A549 (cell line): ENCODE measurements around the gene UQCC2.

Source experiments
- CTCF ChIP-seq: fragments of >200 bp; sonication (Bioruptor Twin); formaldehyde crosslinking; IDR thresholded peaks from 3 replicates; pipeline ENCODE4 v1.5.1; 2016
- ELK1 ChIP-seq: fragments of 150-350 bp; IDR thresholded peaks from 2 replicates; pipeline ENCODE4 v1.6.1; 2014; ENCODE audit warnings: low read depth, mild to moderate bottlenecking, low read length
- EP300 ChIP-seq, 2 experiments: fragments of >200 bp; sonication (Bioruptor Twin); formaldehyde crosslinking; IDR thresholded peaks; 2 replicates in 1 of 2; 3 replicates in 1 of 2; pipeline ENCODE4 v1.6.1; 2016 to 2017
- HOXB13 ChIP-seq: fragments of 250-450 bp; sonication (Bioruptor Pico); IDR thresholded peaks from 2 replicates; pipeline ENCODE4 v1.5.0; 2020; ENCODE audit warnings: low read depth, mild to moderate bottlenecking, moderate library complexity
- JUNB ChIP-seq: fragments of >200 bp; sonication (Bioruptor Twin); formaldehyde crosslinking; IDR thresholded peaks from 2 replicates; pipeline ENCODE4 v1.6.1; 2016
- MAFK ChIP-seq: fragments of 450-650 bp; IDR thresholded peaks from 2 replicates; pipeline ENCODE4 v1.6.1; 2014; ENCODE audit not compliant: partially characterized antibody
- POLR2A ChIP-seq: IDR thresholded peaks from 2 replicates; pipeline ENCODE4 v1.6.1; 2012; ENCODE audit warnings: mild to moderate bottlenecking, low read length
- REST ChIP-seq: fragments of 200-600 bp; sonication (generic); IDR thresholded peaks from 2 replicates; pipeline ENCODE4 v1.6.1; 2016; ENCODE audit warnings: antibody characterized with exemption, mild to moderate bottlenecking, moderate library complexity
- SREBF2 ChIP-seq: fragments of 450-650 bp; IDR thresholded peaks from 2 replicates; pipeline ENCODE4 v1.6.1; 2014; ENCODE audit warnings: mild to moderate bottlenecking, moderate library complexity

GRCh38 chr6:33756211-33756954, 44.9 kb upstream of the UQCC2 start:
- no peak for TF ChIP-seq EP300 (IDR thresholded peaks at IDR 0.05)
- no peak for TF ChIP-seq ELK1
- TF ChIP-seq POLR2A = no peak
- TF ChIP-seq CTCF = no peak
- TF ChIP-seq HOXB13 = no peak
- no peak for TF ChIP-seq JUNB
- TF ChIP-seq REST = no peak
- TF ChIP-seq SREBF2 = no peak
- TF ChIP-seq MAFK = no peak
